Activated naive CD4-positive, alpha-beta T cell treated with Interleukin-2 at 50 U/mL for 16 hours (primary cell): ENCODE data around the gene REXO4.
"Not testable (repeated sequence)": the region's sequence is repeated elsewhere in the genome, so short reads cannot be mapped to it uniquely, and the experiment has no call there.

ENCODE experiments used
- DNase-seq: peaks from one replicate; pipeline ENCODE4 v3.0.0-alpha.2; 2020

Gene REXO4

GRCh38 chr9:133415170-133415569 lies 2.6 kb downstream of the REXO4 start:
- no peak for DNase-seq

GRCh38 chr9:133408042-133408441 lies 9.8 kb downstream of the REXO4 start:
- DNase-seq, result no peak

- peak; percentile 87 for DNase-seq
These were observed 11.1 kb downstream of the REXO4 start for GRCh38 chr9:133406480-133407307.

GRCh38 chr9:133405508-133406438 lies 12.0 kb downstream of the REXO4 start:
- no peak for DNase-seq

- no peak for DNase-seq
These were observed 13.3 kb downstream of the REXO4 start for GRCh38 chr9:133404454-133405002.

- peak; percentile 64 for DNase-seq
These were observed 13.9 kb downstream of the REXO4 start for GRCh38 chr9:133403766-133404453.

- DNase-seq, result no peak
These were observed 15.1 kb downstream of the REXO4 start for GRCh38 chr9:133402689-133403088.

- DNase-seq, result no peak
These were observed 16.2 kb downstream of the REXO4 start for GRCh38 chr9:133401588-133401987.

GRCh38 chr9:133400292-133400691 lies 17.5 kb downstream of the REXO4 start:
- DNase-seq, result no peak

GRCh38 chr9:133397895-133398294 lies 19.9 kb downstream of the REXO4 start:
- no peak for DNase-seq

GRCh38 chr9:133397370-133397769 lies 20.4 kb downstream of the REXO4 start:
- DNase-seq, result no peak

- DNase-seq, result no peak
These were observed 20.9 kb downstream of the REXO4 start for GRCh38 chr9:133396952-133397351.

GRCh38 chr9:133394687-133395271 lies 23.0 kb downstream of the REXO4 start:
- DNase-seq, result no peak

GRCh38 chr9:133393399-133393798 lies 24.4 kb downstream of the REXO4 start:
- no peak for DNase-seq

GRCh38 chr9:133392308-133392707 lies 25.5 kb downstream of the REXO4 start:
- not testable (repeated sequence) for DNase-seq

- DNase-seq, result not testable (repeated sequence)
These were observed 26.4 kb downstream of the REXO4 start for GRCh38 chr9:133391449-133391848.

- no peak for DNase-seq
These were observed 27.1 kb downstream of the REXO4 start for GRCh38 chr9:133390713-133391112.

- no peak for DNase-seq
These were observed 28.2 kb downstream of the REXO4 start for GRCh38 chr9:133389562-133389961.

- no peak for DNase-seq
These were observed 28.7 kb downstream of the REXO4 start for GRCh38 chr9:133389025-133389557.

- DNase-seq, result no peak
These were observed 30.1 kb downstream of the REXO4 start for GRCh38 chr9:133387680-133388079.

GRCh38 chr9:133386338-133386737 lies 31.5 kb downstream of the REXO4 start:
- no peak for DNase-seq

- DNase-seq, result no peak
These were observed 32.4 kb downstream of the REXO4 start for GRCh38 chr9:133385452-133385851.
